Astrocyte of the spinal cord (primary cell): ENCODE data around the gene ATXN7.
A peak's percentile ranks its signal among the peaks of the same experiment; 100 is the strongest.

Experiments used
- DNase-seq: peaks from one replicate; pipeline ENCODE4 v3.0.0; 2011; ENCODE audit warnings: low read depth, low spot score
- H3K4me3 ChIP-seq: 2 replicates; pipeline ENCODE4 v1.5.1; 2011; ENCODE audit warnings: low read depth, mild to moderate bottlenecking, low read length, moderate library complexity
- in situ Hi-C: cut with HindIII; loops from 2 replicates; pipeline ENCODE4 v1.10.0; 2017; ENCODE audit warnings: low sequenced_read_pairs
- TF ChIP-seq, protein P1 (sequence below): IDR thresholded peaks from 2 replicates; pipeline ENCODE4 v1.5.1; 2012; ENCODE audit warnings: low read depth, mild to moderate bottlenecking, low read length, inconsistent platforms

ATXN7 gene

DNA sequence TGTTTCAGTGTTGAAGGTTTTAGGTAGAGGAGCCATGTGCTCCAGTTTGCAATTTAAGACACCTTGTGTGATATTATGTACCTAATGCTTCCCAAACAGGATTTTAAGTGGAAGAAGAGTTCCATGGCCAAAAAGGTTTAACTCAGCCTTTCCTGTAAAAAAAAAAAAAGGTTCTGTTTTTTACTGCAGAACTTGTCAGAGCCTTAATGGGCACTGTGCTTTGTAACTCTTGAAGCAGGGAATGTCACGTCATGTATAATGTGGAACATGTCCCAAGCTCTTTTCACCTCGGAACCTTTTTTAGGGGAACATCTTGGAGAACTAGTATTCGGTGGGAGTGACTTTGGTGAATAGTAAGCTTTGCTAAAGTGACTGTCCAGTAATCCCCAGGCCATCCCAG, 128.0 kb downstream of the ATXN7 start:
- TF ChIP-seq, protein P1, sequence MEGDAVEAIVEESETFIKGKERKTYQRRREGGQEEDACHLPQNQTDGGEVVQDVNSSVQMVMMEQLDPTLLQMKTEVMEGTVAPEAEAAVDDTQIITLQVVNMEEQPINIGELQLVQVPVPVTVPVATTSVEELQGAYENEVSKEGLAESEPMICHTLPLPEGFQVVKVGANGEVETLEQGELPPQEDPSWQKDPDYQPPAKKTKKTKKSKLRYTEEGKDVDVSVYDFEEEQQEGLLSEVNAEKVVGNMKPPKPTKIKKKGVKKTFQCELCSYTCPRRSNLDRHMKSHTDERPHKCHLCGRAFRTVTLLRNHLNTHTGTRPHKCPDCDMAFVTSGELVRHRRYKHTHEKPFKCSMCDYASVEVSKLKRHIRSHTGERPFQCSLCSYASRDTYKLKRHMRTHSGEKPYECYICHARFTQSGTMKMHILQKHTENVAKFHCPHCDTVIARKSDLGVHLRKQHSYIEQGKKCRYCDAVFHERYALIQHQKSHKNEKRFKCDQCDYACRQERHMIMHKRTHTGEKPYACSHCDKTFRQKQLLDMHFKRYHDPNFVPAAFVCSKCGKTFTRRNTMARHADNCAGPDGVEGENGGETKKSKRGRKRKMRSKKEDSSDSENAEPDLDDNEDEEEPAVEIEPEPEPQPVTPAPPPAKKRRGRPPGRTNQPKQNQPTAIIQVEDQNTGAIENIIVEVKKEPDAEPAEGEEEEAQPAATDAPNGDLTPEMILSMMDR = no peak
- no peak for DNase-seq
- H3K4me3 ChIP-seq = no peak overlapping the region
- in situ Hi-C loops = no loop called here

GRCh38 chr3:63992516-63993209, 129.0 kb downstream of the ATXN7 start:
- in situ Hi-C loops = no loop called here

DNA sequence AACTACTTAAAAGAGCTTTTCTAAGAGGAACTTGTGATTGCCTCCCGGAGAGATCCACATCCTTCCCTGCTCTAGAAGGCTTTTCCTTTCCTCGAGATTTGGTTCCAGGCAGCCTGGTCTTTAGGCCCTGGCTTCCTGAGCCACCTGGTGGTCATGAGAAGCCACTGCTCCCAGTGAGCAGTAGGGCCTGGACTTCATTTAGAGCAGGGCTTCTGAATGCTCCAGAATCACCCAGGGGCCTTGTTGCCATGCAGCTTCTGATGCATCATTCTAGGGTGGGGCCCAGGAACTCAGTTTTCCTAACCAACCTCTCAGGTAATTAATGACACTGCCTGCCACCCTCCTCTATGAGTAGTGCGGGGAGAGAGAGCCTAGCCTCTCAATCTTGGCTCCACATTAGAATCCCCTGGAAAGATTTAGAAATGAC, 130.0 kb downstream of the ATXN7 start:
- in situ Hi-C loops = no loop called here

More at GRCh38 chr3:63992516-63993209, 129.0 kb downstream of the ATXN7 start:
- H3K4me3 ChIP-seq = no peak overlapping the region
- DNase-seq = no peak
- TF ChIP-seq, protein P1 = no peak

GRCh38 chr3:63995086-63995485, 131.4 kb downstream of the ATXN7 start:
- no peak overlapping the region for H3K4me3 ChIP-seq
- in situ Hi-C loops = no loop called here
- no peak for DNase-seq
- TF ChIP-seq, protein P1 = no peak

More for the DNA sequence above, 130.0 kb downstream of the ATXN7 start:
- DNase-seq = peak; percentile 83
- no peak overlapping the region for H3K4me3 ChIP-seq
- TF ChIP-seq, protein P1 = peak; percentile 99

DNA sequence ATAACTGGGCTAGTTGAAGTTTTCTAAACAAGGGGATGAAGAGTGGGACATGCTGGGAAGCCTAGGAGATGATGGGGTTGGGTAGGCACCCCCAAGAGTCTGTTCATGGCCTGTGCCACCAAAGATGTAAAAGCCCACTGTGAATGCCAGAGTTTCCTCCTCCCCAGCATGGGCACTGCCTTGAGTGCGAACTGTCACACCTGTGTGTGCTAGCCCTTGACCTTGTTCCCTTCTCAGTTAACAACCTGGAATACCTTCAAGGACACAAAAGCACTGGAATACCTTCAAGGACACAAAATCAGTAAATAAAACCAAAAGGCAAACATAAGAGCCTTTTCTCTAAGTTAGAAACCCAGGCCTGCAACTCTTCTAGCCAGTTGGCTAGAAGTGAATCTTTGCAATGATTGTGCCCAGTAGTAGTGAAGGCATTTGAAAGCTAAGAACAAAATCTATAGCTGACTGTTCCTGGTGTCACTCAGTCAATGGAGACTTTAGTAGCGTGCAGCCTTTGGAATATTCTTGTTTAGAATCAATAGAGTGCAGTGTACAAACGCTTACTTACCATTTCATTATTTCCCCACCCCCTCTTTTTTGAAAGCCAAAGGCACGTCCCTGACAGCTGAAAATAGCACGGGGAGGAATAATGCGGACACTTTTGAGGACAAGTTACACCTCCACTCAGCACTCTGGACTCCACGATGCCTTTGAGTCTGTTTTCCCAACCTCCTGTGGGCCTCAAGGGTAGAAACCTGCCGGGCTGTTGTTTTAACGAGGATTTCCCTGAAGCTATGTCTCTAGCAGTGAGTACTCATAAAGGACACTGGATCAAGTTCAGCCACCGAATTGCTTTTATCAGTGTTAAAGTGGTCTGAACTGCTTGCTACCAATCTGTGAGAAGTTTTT, 135.4 kb downstream of the ATXN7 start:
- H3K4me3 ChIP-seq = no peak overlapping the region
- in situ Hi-C loops = no loop called here
- no peak for DNase-seq
- TF ChIP-seq, protein P1 = no peak

DNA sequence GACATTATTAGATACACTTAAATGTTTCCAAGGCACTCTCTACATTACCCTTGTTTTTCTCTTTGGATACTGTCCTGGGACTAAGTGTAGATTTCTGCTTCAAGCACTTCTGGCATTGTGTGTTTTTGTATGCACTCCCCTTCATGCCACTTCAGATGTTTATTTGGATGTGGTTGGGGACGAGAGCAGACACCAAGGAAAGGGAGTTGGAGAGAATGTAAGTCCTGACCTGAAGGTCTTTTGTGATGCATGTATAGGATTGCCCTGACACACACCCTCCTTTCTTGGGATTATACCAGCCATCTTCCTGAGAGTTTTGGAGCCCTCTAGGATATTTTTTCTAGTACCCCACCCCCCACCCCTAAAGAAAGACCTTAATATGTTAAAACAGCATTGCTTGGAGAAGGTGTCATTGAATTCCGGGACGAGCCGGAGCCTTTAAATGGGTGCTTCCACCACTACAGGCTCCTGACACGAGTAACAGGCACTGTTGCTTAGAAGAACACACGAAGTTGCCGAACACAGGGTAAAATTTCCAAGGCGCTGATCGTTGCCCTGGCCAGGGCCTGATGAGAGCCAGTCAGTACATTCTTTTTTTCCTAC, 136.9 kb downstream of the ATXN7 start:
- TF ChIP-seq, protein P1 = no peak
- H3K4me3 ChIP-seq = no peak overlapping the region
- no peak for DNase-seq
- in situ Hi-C loops = no loop called here
